IMR-90 (cell line): ENCODE results near the gene DCAF15. TPM values are rescaled to one million over a fixed set of nuclear protein-coding genes. Genes with fewer than 3 reads are reported as not detected.

Experiments
- ATAC-seq: fragments of 200-7000 bp; cut with Tn5 transposase; 2 replicates; pipeline ENCODE4 v1.9.1; 2020; ENCODE audit warnings: low read depth, mild to moderate bottlenecking, moderate library complexity
- BruUV-seq: library from RNA; stranded (reverse); fragments of 400-500 nt; replicated peaks from 2 replicates; lab custom pipeline; 2021; lab: Mats Ljungman, UMichigan
- CTCF ChIA-PET: fragments of 300-600 bp; formaldehyde crosslinking; extraction: SDS; loops from one replicate; lab custom pipeline; 2021; ENCODE audit warnings: antibody characterized with exemption; lab: Yijun Ruan, JAX
- POLR2A ChIA-PET: fragments of 300-600 bp; sonication (Branson Sonifier 250); formaldehyde crosslinking; loops from one replicate; lab custom pipeline; 2022; ENCODE audit warnings: antibody characterized with exemption; ENCODE audit not compliant: unreplicated experiment; lab: Charles Lee
- DNase-seq: peaks from one replicate; pipeline ENCODE4 v3.0.0; 2013
- H2AFZ ChIP-seq: replicated peaks from 2 replicates; pipeline ENCODE3; 2013; ENCODE audit warnings: low read length, mild to moderate bottlenecking; ENCODE audit not compliant: poor library complexity
- H2AK5ac ChIP-seq: 2 replicates; pipeline ENCODE4 v1.6.1; 2013; ENCODE audit warnings: low read depth, low read length, inconsistent platforms
- H2AK9ac ChIP-seq: replicated peaks from 2 replicates; pipeline ENCODE3; 2013; ENCODE audit warnings: mild to moderate bottlenecking, low read depth, low read length, moderate library complexity; ENCODE audit not compliant: poor library complexity
- H2BK120ac ChIP-seq: 2 replicates; pipeline ENCODE4 v1.6.1; 2013; ENCODE audit warnings: low read depth, low read length, inconsistent platforms
- H2BK15ac ChIP-seq: 3 replicates; pipeline ENCODE4 v1.6.1; 2013; ENCODE audit warnings: low read depth, low read length, inconsistent platforms
- H2BK20ac ChIP-seq: 2 replicates; pipeline ENCODE4 v1.6.1; 2013; ENCODE audit warnings: low read depth, mild to moderate bottlenecking, inconsistent platforms, low read length, moderate library complexity
- H2BK5ac ChIP-seq: 2 replicates; pipeline ENCODE4 v1.6.1; 2013; ENCODE audit warnings: mild to moderate bottlenecking, low read depth, low read length, inconsistent platforms; ENCODE audit not compliant: poor library complexity, severe bottlenecking
- H3K14ac ChIP-seq: replicated peaks from 2 replicates; pipeline ENCODE4 v1.6.1; 2013; ENCODE audit warnings: low read depth, low read length, inconsistent platforms
- H3K18ac ChIP-seq: 2 replicates; pipeline ENCODE4 v1.6.1; 2013; ENCODE audit warnings: low read depth, low read length, control low read depth
- H3K23ac ChIP-seq: 2 replicates; pipeline ENCODE4 v1.6.1; 2013; ENCODE audit warnings: low read depth, low read length, inconsistent platforms
- H3K27ac ChIP-seq: 2 replicates; pipeline ENCODE4 v1.5.1; 2013; ENCODE audit warnings: mild to moderate bottlenecking, control low read depth, low read length; ENCODE audit not compliant: insufficient read depth
- H3K27me3 ChIP-seq: 2 replicates; pipeline ENCODE4 v1.6.1; 2013; ENCODE audit warnings: low read length; ENCODE audit not compliant: control insufficient read depth, insufficient read depth
- H3K36me3 ChIP-seq: 2 replicates; pipeline ENCODE4 v1.6.1; 2013; ENCODE audit warnings: low read length, mixed read lengths; ENCODE audit not compliant: control insufficient read depth, insufficient read depth
- H3K4ac ChIP-seq: 2 replicates; pipeline ENCODE4 v1.6.1; 2013; ENCODE audit warnings: low read depth, low read length, inconsistent platforms
- H3K4me1 ChIP-seq: 2 replicates; pipeline ENCODE4 v1.6.1; 2013; ENCODE audit warnings: low read length, mixed read lengths; ENCODE audit not compliant: control insufficient read depth, insufficient read depth
- H3K4me2 ChIP-seq: 2 replicates; pipeline ENCODE4 v1.6.1; 2013; ENCODE audit warnings: low read depth, mild to moderate bottlenecking, control low read depth, low read length, moderate library complexity
- H3K4me3 ChIP-seq: 2 replicates; pipeline ENCODE4 v1.5.1; 2013; ENCODE audit warnings: low read depth, mild to moderate bottlenecking, control low read depth, low read length, moderate library complexity; ENCODE audit not compliant: insufficient read depth
- H3K56ac ChIP-seq: 2 replicates; pipeline ENCODE4 v1.6.1; 2013; ENCODE audit warnings: low read length, inconsistent platforms; ENCODE audit not compliant: insufficient read depth; ENCODE audit errors: extremely low read depth
- H3K79me1 ChIP-seq, 2 experiments: 2 replicates each; pipeline ENCODE4 v1.6.1; 2013; ENCODE audit warnings: low read length in 2 of 2, inconsistent platforms in 1 of 2, low read depth in 1 of 2
- H3K9ac ChIP-seq: 2 replicates; pipeline ENCODE4 v1.6.1; 2013; ENCODE audit warnings: low read depth, low read length, control low read depth
- H3K9me1 ChIP-seq: 2 replicates; pipeline ENCODE4 v1.6.1; 2013; ENCODE audit warnings: low read length, inconsistent platforms; ENCODE audit not compliant: insufficient read depth
- H3K9me3 ChIP-seq: 2 replicates; pipeline ENCODE4 v1.6.1; 2013; ENCODE audit warnings: low read length; ENCODE audit not compliant: control insufficient read depth, insufficient read depth
- H4K20me1 ChIP-seq: 2 replicates; pipeline ENCODE4 v1.6.1; 2013; ENCODE audit warnings: low read length, inconsistent platforms; ENCODE audit not compliant: insufficient read depth
- H4K5ac ChIP-seq: 2 replicates; pipeline ENCODE4 v1.6.1; 2013; ENCODE audit warnings: mild to moderate bottlenecking, low read depth, low read length, control low read depth
- H4K8ac ChIP-seq, 2 experiments: 2 replicates each; pipeline ENCODE4 v1.6.1; 2013; ENCODE audit warnings: low read depth in 2 of 2, low read length in 2 of 2, control low read depth in 1 of 2, inconsistent platforms in 1 of 2
- H4K91ac ChIP-seq: 2 replicates; pipeline ENCODE4 v1.6.1; 2013; ENCODE audit warnings: low read depth, low read length, inconsistent platforms; ENCODE audit not compliant: insufficient read depth
- CEBPB ChIP-seq: IDR thresholded peaks from 2 replicates; pipeline ENCODE4 v1.6.1; 2012; ENCODE audit warnings: low read depth, low read length, improper control_type of control experiment
- CHD1 ChIP-seq: IDR thresholded peaks from 2 replicates; pipeline ENCODE4 v1.6.1; 2012; ENCODE audit warnings: low read depth, low read length, improper control_type of control experiment
- MXI1 ChIP-seq: IDR thresholded peaks from 2 replicates; pipeline ENCODE4 v1.6.1; 2012; ENCODE audit warnings: low read depth, mild to moderate bottlenecking, low read length, moderate library complexity, borderline replicate concordance
- POLR2A ChIP-seq: IDR thresholded peaks from 2 replicates; pipeline ENCODE4 v1.6.1; 2012; ENCODE audit warnings: mild to moderate bottlenecking, low read depth, low read length
- SMC3 ChIP-seq: fragments of 150-350 bp; IDR thresholded peaks from 2 replicates; pipeline ENCODE4 v1.6.1; 2016; ENCODE audit warnings: low read depth, mild to moderate bottlenecking, antibody characterized with exemption, low read length, moderate library complexity
- WGBS, 2 experiments: methylation state at CpG; one replicate each; pipeline versions ENCODE4 v1.1.5 to v1.1.7; 2013; ENCODE audit warnings: missing lambda C conversion rate in 2 of 2; ENCODE audit not compliant: insufficient read length in 1 of 2; ENCODE audit errors: extremely low coverage in 2 of 2; 5-methylcytosine and 5-hydroxymethylcytosine counted together
- dilution Hi-C: fragments of 300-500 bp; cut with HindIII; formaldehyde crosslinking; loops from one replicate; pipeline ENCODE4 v1.14.3; 2018; ENCODE audit warnings: low sequenced_read_pairs; ENCODE audit not compliant: unreplicated experiment
- in situ Hi-C: fragments of 300-500 bp; cut with MboI; formaldehyde crosslinking; loops from 3 replicates; pipeline ENCODE4 v1.14.3; 2019; ENCODE audit warnings: low sequenced_read_pairs, inconsistent platforms, mixed read lengths
- intact Hi-C: fragments of 100-400 bp; cut with micrococcal nuclease; formaldehyde crosslinking; loops from 2 replicates; pipeline ENCODE4 v1.10.0; 2022
- polyA plus RNA-seq, 3 experiments: library from polyadenylated mRNA; depleted of rRNA; stranded (reverse); fragments of >200 nt; gene quantifications; 2 replicates each; pipeline ENCODE4 v1.2.3, GENCODE V29; 2012; ENCODE audit warnings: low replicate concordance in 1 of 3
- total RNA-seq: library from RNA; depleted of rRNA; stranded (reverse); fragments of >200 nt; gene quantifications from 2 replicates; pipeline ENCODE4 v1.2.3, GENCODE V29; 2012
- TF ChIP-seq, protein P1 (sequence below): conservative IDR thresholded peaks from 2 replicates; pipeline ENCODE4 v1.5.1; 2012; ENCODE audit warnings: mild to moderate bottlenecking, low read depth, low read length, improper control_type of control experiment

The DCAF15 gene
- total and polyA plus RNA-seq, 2 of the 4 experiments (the other 2 are of a cell fraction): 6.8 to 31.0 TPM

DNA sequence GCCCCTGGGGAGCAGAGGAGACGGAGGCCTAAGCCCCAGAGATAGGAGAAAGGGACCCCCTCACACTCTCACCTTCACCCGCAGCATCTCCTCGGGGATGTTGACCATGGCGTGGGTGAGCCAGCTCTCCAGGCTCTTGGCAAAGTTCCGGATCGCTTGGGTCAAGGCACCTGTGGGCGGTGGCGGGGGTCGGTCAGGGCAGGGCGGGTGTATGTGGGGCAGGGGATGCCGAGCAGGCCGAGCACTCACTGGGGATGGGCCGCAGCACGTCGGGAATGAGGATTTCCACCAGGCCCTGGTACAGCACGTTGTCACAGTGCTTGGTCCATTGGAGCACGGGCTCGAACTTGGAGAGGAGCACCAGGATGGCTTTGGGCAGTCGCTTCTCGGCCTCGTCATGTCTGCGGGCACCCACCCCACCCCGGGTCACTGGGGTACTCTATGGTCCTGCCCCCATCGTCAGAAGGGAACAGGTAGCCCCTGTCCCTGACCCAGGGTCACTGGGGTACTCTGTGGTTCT is 13.1 kb downstream of the DCAF15 start:
- Histone ChIP-seq H3K27ac (no peak overlapping the region), H3K4me3 (no peak overlapping the region), H2BK15ac (no peak overlapping the region), H3K9ac (no peak overlapping the region), H2AK9ac (no peak overlapping the region), H3K4me1 (peaks cover 9% of the 10 kb centered on the region), H2BK120ac (no peak overlapping the region), H3K14ac (no peak overlapping the region), H3K18ac (no peak overlapping the region), H3K4ac (no peak overlapping the region), H3K9me3 (no peaks in the 10 kb centered on the region), H3K4me2 (no peak overlapping the region), H2AFZ (no peak overlapping the region), H3K23ac (no peak overlapping the region), H2BK5ac (no peak overlapping the region), H4K20me1 (peaks cover 7% of the 10 kb centered on the region), H2BK20ac (no peak overlapping the region), H3K9me1 (no peaks in the 10 kb centered on the region; the same call in 1 of the 2 replicates), H3K36me3 (peaks cover 31% of the 10 kb centered on the region), H3K79me1 (no peaks in the 10 kb centered on the region; a peak in 1 of 4 replicates), H3K56ac (no peak overlapping the region), H4K8ac (no peak overlapping the region), H4K91ac (no peak overlapping the region), H3K27me3 (no peaks in the 10 kb centered on the region), H2AK5ac (no peak overlapping the region), H4K5ac (no peak overlapping the region)
- intact Hi-C loops (no loop called here), dilution Hi-C loops (no loop called here), in situ Hi-C loops (no loop called here)
- no peak for TF ChIP-seq SMC3
- TF ChIP-seq, protein P1, sequence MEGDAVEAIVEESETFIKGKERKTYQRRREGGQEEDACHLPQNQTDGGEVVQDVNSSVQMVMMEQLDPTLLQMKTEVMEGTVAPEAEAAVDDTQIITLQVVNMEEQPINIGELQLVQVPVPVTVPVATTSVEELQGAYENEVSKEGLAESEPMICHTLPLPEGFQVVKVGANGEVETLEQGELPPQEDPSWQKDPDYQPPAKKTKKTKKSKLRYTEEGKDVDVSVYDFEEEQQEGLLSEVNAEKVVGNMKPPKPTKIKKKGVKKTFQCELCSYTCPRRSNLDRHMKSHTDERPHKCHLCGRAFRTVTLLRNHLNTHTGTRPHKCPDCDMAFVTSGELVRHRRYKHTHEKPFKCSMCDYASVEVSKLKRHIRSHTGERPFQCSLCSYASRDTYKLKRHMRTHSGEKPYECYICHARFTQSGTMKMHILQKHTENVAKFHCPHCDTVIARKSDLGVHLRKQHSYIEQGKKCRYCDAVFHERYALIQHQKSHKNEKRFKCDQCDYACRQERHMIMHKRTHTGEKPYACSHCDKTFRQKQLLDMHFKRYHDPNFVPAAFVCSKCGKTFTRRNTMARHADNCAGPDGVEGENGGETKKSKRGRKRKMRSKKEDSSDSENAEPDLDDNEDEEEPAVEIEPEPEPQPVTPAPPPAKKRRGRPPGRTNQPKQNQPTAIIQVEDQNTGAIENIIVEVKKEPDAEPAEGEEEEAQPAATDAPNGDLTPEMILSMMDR: no peak
- no peak for TF ChIP-seq CHD1
- TF ChIP-seq MXI1: no peak
- no peak for TF ChIP-seq POLR2A
- TF ChIP-seq CEBPB: no peak
- DNase-seq (no peak), ATAC-seq (no peak)
- WGBS, 2 experiments: 92% methylated on average over 16 of the region's 24 CpGs; no CpG with 5 or more reads in 1 of the 2 experiments
- CTCF ChIA-PET: no interaction called here
- BruUV-seq: no TSS peak
- POLR2A ChIA-PET: no interaction called here
